Left hindlimb (tissue), 1 donor: ENCODE results near the gene FAM25G.

Experiments used
- DNase-seq: peaks from one replicate; pipeline ENCODE4 v3.0.0-alpha.2; 2018

The FAM25G gene

GRCh38 chr10:47447209-47447608 is 44.3 kb downstream of the FAM25G start:
- no peak for DNase-seq

DNA sequence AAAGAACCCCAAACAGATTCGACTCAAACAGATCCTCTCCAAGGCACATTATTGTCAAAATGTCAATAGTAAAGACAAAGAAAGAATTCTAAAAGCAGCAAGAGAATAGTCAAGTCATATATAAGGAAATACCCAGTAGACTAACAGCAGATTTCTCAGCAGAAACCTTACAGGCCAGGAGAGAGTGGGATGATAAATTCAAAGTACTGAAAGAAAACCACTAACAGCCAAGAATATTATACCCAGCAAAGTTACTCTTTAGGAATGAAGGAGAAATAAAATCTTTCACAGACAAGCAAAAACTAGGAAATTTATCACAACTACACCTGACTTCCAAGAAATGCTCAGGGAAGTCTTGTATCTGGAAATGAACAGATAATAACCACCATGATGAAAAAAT is 45.8 kb downstream of the FAM25G start:
- DNase-seq: no peak

DNA sequence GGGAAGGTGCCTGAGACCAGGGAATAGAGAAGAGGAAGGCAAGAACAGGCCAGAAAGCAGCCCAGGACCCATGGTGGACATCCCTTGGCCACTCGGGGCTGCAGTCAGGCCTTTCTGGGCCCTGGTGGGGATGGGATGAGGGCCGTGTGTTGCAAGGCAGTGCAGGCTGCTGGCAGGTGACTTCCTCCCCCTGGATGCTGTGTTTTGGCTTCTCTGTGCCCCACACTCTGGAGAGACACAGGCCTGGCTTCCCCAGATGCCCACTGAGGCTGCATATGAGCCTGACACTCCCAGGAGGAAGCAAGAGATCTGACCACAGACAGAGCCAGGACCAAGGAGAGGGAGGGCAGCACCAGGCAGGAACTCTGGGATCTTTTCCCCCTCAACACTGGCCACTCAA is 47.5 kb downstream of the FAM25G start:
- no peak for DNase-seq

- DNase-seq: no peak
Observed at GRCh38 chr10:47443145-47443544, 48.4 kb downstream of the FAM25G start.

DNA sequence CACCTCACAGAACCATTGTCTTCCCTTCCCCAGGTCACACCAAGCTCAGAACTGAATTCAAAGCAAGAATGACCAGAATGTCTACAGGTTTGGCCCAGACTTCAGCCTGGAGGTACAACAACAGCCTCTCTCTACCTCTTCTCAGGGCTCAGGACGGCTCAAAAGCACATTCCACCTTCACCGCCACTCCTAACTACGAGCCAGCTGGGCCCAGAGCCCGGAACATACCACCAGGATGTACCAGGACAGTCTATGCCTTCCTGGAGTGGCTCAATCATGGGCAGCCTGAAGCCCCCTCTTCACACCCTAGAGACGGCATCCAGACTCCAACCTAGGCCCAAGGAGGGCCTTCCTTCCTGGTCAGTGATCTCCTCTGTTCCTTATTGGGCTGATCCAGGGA is 49.1 kb downstream of the FAM25G start:
- no peak for DNase-seq

DNA sequence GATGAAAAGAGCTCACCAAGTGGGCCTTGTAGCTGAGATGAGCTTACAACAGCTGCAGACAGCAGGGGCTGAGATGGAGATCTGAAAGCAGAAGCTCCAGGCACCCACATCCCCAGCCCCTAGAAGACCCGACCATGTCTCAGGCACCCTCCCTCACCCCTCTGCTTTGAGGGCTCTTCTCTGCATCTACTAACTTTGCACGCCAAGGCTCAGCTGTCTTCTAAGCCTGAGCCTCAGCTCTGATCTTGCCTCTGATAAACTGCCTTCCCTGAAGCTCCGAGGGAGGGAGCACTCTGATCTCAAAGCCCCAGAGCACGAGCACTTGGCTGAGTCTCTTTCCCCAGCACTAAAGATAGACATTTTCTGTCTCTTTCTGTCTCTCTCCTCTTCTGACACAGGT is 49.6 kb downstream of the FAM25G start:
- no peak for DNase-seq

DNA sequence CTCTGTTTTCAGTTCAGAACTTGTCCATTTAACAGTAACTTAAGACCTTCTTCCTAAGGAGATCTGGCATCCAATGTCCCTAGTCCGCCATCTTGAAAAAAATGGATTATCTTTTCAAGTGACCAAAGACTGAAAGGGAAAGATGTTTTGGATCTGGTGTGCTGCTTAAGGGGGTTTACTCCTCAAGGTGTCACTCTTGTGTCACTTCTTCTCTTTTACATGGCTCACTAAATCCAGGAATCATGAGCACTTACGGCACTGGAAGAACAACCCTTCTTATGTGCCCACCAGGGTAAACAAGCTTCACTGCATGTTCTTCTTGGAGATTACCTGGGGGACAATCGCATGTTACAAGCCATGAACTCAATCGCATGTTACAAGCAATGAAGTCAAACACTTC is 51.3 kb downstream of the FAM25G start:
- DNase-seq: no peak

- DNase-seq: no peak
Observed at GRCh38 chr10:47438857-47439474, 52.5 kb downstream of the FAM25G start.
